SKM-1 (cell line): Measurements from ENCODE around the gene KIFC3.
"Not testable (repeated sequence)": the region's sequence is repeated elsewhere in the genome, so short reads cannot be mapped to it uniquely, and the experiment has no call there.

ENCODE experiments used
- DNase-seq: peaks from one replicate; lab custom pipeline; 2025; ENCODE audit not compliant: unreplicated experiment; lab: John Stamatoyannopoulos, UW

KIFC3 gene

DNA sequence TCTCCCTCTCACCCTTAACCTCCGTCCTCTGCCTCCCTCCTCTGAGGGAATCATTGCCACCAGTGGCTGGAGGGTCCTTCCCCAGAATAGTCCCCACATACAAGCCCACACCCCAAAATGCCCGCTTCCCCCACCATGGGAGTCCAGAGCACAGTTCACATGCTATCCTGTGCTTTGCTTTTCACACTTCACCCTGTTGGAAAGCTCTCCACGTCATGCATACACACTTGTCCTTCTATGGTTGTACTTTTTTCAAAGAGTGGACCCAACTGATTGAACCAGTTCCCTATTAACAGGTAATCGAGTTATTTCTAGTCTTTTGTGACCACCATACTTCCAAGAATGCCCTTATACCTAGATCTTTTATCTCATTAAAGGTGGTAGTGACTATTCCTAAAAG lies 23.8 kb upstream of the KIFC3 start:
- DNase-seq = no peak

DNA sequence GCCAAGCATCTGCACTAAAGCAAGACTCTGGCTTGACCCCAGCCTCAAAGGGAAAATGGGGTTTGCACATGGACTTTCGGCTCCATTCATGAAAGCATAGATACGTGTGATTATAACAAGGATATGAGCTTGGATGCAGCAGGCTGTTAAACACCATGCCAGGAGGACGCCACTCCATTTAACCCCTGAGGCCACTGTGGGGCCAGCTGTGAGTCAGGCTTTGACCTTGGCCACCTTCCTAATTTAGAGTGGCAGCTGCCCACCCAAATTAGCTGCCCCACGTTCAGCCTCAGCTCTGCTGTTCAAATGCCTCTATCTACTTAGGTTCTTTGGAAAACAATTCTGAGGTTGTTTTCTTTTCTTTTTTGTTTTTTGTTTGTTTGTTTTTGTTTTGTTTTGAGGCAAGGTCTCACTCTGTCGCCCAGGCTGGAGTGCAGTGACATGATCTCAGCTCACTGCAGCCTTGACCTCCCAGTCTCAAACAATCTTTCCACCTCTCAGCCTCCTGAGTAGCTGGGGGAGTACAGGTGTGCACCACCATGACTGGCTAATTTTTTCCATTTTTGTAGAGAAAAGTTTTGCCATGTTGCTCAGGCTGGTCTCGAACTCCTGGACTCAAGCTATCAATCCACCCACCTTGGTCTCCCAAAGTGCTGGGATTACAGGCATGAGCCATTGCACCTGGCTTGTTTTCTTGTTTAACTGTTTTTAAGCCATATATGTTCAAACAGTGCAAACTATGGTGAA lies 23.2 kb upstream of the KIFC3 start:
- no peak for DNase-seq

DNA sequence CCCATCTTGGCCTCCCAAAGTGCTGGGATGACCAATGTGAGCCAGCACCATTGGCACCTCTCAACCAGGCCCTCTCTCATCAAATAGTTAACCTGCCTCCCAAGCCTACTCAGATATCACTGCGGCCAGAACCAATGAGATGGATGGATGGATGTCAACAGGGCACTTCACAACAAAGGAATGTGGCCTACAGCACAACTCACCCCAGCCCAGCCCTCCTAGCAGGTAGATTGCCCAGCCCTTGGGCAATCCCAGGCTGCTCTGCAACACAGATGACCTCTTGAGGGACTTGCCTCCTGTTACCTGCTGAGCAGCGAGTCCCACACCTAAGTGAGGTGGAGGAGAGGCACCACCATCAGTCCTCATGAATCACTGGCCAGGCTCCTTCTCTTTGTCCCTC lies 22.6 kb upstream of the KIFC3 start:
- DNase-seq = no peak

DNA sequence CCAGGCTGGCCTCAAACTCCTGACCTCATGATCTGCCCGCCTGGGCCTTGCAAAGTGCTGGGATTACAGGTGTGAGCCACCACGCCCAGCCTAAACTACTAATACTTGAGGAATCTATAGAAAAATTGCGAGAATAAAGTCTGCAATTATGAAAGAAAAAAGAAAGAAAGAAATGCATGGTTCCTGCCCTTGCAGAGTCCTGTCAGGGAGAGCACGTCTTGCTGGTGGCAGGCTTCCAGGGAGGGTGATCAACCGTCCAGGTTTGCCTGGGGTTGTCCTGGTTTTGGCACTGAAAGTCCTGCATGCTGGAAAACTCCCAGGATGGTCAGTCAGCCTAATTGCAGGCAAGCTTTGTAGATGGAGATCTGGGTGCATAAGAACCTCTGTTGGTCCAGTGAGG lies 21.5 kb upstream of the KIFC3 start:
- DNase-seq = no peak

DNA sequence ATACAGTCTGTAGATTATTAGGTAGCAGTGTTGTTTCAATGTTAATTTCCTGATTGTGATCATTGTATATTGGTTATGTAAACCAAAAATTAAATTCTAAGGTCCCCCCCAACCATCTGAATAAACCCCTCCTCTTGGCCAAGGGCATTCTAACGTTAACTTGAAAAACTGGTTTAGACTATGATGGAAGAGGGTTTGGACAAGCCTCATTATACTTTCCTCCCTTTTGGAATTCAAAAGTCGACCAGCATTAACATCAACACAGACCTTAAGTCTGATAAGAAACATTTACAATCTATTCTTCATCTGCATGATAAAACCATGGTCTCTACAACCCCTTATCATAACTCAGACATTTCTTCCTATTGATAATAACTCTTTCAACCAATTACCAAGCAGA lies 20.6 kb upstream of the KIFC3 start:
- no peak for DNase-seq

DNA sequence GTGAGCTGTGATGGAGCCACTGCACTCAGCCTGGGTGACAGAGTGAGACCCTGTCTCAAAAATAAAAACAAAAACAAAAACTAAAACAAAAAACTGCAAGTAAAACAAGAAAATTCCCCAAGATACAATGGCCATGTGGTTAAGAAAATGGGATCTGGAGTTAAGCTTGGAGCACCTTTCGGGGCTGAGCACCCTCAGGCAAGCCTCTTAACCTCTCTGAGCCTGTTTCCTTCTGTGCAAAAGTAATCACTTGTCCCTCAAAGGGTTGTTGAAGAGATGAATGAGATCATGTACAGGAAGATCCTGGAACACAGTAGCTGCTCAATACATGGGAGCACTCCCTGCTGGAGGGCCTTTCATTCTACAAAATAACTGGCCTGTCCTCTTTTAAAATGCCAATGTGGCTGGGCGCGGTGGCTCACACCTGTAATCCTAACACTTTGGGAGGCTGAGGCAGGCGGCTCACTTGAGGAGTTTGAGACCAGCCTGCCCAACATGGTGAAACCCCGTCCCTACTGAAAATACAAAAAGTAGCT lies 19.8 kb upstream of the KIFC3 start:
- DNase-seq = no peak

DNA sequence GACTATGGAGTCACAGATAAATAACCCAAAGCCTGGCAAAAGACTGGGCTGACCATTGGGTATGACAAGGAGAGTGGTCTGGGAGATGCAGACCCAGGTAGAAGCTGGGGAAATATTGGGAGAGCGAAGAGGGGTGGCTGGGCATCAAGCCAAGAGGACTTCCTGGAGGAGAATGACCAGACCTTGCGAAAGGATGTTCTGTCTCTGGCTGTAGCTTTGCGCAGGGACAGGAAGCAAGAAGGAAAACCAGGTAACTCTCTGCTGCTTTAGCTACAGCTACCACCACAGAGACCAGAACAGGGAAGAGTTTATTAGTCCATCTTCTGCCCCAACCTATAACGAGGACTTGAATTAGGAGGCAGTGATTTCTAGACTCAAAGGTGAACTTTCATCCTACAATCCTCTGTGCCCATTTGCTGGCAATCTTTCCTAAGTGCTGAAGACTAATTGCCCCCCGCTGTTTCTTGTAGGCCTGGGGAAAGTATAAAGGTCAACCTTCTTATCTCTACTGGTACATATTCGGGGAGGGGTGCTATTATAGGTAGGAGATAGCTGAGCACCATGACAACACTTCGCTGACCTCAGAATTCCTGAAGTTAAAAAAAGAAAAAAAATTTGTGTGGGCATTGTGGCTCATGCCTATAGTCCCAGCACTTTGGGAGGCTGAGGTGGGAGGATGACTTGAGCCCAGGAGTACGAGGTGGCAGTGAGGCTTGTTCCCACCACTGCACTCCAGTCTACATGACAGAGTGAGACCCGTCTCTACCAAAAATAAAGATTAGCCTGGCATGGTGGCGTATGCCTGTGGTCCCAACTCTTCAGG lies 19.1 kb upstream of the KIFC3 start:
- peak; percentile 8 for DNase-seq

DNA sequence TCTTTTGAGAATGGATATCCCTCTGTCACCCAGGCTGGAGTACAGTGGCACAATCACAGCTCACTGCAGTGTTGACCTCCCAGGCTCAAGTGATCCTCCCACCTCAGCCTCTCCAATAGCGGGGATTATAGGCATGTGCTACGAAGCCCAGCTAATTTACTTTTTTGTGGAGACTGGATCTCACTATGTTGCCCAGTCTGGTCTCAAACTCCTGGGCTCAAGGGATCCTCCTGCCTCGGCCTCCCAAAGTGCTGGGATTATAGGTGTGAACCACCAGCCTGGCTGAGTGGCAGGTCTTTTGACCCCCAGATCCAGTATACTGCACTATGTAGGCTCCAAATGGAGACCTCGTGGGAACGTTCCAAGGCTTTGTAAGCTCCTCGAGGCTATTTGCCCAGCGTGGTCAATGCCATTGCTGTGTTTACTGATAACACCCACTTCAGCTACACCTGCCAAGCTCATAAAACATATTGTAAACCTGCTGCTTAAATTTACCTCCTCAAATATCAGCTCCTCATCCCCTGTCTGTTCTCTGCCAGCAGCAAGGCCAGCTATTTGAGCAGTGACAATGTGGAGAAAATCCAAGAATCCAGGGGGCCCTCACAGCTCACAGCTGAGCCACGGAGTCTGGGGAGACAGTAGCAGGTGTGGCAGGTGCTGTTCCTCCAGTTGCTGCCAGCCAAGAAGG lies 16.2 kb upstream of the KIFC3 start:
- DNase-seq = no peak

DNA sequence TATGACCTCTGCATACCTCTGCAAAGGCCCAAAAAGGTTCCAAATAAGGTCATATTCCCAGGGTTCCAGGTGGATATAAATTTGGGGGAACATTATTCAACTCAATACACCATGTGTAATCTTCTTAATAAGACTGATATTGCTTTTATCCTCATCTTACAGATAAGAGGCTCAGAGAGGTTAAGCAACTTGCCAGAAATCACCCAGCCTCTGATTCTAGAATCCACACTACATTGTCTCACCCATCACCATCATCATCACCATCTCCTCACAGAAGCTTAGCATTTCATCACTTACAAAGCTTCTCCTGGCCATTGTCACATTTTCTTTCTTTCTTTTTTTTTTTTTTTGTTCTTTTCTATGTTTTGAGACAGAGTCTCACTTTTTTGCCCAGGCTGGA lies 15.4 kb upstream of the KIFC3 start:
- DNase-seq = no peak

DNA sequence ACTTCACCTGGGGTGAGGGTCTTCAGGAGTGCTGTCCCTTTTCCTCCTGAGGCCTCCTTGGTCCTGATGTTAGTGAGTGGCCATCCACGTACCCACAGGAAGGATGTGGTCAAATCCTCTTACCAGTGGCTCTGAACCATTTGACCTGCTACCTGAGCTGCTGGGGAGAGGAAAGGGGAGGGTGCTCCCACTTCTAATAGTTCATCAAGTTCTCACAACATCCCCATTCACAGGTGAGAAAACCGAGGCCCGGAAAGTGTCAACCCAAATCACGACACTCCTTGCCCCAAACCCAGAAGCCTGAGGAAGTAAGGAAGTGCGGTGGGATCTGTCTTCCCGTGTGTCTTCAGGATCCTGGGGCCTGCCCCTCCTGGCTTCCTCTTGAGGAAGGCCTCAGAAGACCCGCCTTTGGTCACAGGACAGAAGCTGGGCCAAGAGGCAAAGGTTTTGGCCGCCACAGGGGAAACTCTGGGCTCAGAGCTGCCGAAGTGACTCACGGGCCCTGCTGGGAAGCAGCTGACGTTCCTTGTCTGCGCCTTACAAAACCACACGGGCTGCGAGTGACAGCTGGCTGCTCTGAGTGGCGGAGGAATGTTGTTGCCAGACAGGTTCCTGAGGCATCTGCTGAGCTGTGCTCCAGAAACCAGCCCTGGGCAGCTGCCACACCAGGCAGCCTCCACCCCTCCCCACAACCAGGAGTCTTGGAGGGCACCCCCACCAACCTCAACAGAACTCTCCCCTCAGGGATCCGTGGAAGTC lies 13.9 kb upstream of the KIFC3 start:
- peak; percentile 21 for DNase-seq

DNA sequence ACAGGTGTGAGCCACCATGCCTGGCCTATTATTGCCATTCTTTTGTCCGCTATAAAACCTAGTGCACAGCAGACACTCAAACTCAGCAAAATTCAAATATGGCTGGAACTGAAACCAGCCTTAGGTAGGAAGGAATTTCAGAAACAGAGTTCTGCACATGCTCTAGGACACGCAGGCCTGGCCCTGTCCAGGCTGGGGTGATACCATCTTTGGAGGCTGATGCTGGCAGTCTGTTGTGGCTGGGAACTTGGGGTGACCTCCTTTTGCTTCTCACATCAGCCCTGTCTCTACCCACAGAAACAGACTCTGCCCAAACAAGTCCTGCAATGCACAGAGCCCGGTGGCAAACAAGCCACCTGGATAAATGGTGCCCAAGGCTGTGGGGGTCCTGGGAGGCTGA lies 12.6 kb upstream of the KIFC3 start:
- no peak for DNase-seq

DNA sequence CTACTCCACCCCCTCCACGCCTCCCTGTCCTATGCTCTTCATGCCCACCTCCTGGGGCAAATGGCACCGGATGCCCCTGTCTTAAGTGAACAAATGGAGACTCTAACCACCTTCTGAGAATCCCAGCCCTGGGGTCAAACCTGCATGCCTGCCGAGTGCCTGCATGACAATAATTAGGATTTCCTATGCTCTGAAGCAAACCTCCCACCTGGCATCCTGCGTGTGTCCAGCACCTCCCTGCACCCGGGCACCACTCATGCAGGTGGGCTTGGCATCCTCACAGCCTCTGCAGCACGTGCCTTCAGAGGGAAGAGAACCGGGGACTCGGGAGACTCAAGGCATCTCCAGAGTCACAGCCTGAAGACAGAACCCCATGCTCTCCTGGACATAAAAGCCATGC lies 11.2 kb upstream of the KIFC3 start:
- DNase-seq = no peak

DNA sequence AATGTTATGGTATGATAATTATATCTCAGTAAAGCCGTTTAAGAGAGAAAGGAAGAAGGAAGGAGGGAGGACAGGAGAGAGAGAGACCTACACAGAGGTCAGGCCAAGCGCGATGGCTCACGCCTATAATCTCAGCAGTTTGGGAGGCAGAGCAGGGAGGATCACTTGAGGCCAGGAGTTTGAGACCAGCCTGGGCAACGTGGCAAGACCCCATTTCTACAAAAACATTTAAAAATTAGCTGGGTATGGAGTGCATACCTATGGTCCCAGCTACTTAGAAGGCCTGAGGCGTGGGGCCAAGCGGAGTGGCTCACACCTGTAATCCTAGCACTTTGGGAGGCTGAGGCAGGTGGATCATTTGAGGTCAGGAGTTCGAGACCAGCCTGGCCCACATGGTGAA lies 9.0 kb upstream of the KIFC3 start:
- not testable (repeated sequence) for DNase-seq

DNA sequence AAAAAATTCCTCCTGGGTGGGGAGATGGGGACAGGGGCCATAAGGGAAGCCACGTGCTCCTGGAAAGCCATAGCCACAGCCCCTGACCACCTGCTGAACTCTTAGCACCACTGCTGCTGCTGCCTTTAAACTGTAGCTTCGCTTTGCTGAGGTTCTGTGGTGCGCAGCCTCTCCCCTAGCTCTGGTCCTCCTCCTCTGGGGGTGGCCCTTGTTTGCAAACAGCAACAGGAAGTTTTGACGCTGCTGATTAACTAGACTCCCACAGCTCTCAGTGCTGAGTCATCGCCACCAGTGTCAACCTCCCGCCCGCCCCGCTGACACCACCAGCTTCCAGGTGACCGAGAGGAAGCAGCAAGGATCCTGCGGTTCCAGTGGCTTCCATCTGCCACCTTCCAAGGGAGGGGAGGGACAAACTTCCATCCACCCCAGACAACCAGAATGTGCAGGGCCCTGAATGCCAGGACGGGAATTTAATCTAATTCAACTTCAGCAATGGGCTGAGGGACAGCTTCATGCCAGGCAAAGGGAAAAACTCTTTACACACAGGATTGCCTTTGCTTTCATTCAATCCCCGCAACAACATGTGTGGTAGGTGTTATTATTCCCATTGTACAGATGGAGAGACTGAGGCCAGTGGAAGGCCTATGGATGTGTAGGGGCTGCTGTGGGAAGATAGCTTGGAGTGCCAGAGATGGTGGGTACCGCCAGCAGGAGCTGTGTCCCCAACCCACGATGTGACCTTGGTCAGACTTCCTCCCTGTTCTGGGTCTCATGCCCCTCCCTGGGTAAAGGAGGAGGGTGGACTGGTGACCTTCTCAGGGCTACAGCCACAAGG lies 8.1 kb upstream of the KIFC3 start:
- peak; percentile 59 for DNase-seq

DNA sequence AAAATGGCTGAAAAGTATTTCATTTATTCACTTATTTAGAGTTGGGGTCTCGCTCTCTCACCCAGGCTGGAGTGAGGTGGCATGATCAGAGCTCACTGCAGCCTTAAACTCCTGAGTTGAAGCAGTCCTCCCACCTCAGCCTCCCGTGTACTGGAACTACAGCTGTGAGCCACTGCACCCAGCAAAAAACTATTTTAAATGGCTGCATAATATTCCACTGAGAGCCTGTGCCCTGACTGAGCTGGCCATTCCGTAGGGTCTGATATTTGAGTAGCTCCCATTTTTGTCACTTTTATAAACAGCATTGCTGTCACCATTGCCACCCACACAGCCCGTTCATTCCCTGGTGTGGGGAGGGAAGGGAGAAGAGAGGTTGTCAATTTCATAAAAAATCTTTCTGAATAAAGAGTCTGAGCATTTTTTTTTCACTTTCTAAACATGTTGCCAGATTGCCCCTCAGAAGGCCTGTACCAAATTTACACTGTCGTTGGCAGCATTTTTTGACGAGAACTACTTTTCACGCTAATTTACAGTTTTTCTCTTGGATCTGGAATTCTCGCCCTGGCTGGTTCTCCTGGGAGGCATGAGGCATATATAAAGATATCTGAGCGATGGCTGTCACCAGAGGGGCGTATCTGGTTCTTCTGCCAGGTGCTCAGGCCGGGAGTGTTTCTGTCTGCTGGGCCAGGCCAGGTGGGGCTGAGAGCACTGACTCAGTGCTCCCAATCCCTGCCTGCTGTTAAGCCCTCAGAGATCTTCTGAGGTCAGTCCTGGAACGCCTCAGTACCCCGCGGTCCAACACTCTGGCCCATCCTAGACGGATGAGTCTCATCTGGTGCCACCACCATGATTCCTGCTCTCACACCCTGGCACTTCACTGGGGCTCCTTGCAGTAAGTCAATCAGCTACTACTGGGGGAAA lies 7.2 kb upstream of the KIFC3 start:
- DNase-seq = no peak

DNA sequence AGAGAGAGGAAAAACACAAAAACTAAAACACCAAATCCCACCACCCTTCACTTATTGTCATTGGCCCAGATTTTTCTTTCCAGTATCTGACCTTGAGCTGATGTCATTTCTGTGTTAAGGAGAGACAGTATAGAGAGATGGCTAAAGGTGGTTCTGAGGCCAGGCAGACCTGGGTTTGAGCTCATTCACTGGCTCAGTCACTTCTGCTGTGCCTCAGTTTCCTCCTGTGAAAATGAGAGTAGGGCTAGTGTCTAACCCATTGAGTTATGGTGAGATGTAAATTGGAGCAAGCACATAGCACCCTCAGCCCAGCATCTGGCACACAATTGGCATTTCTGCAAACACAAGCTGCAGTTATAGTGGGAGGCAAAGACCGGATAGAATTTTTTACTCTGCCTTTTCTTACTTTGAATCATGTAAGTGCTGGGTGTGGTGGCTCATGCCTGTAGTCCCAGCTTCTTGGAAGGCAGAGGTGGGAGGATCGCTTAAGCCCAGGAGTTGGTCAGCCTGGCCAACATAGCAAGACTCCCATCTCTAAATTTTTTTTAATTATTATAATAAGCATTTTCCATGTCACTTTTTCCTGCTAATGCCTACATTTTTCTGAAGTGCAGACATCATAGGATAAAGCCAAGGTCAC lies 6.4 kb upstream of the KIFC3 start:
- no peak for DNase-seq

DNA sequence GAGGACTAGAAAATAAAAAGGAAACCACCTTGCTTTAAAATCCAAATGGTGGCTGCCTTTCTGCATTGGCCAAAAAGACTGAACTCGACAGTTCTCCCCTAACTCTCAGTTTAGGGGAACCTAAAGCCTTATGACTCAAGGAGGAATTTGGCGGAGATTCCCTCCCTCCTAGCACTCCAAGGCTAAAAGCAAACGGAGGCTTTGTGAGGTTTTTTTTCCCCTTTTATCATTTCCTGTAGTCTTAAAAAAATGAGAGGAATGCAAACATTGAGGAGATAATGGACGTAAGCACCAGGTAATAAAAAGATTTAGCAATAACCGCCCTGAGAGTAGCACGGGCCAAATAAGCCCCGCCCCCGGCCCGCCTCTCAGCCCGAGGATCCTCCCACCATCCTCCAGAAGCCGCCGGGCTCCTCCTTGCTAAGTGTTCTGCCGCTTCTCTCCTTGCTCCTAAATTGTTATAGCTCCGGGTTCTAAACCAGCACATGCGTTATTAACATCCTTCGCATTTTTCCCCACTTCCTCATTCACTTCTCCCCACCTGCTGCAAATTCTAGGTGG lies 5.8 kb upstream of the KIFC3 start:
- DNase-seq = peak; percentile 76

DNA sequence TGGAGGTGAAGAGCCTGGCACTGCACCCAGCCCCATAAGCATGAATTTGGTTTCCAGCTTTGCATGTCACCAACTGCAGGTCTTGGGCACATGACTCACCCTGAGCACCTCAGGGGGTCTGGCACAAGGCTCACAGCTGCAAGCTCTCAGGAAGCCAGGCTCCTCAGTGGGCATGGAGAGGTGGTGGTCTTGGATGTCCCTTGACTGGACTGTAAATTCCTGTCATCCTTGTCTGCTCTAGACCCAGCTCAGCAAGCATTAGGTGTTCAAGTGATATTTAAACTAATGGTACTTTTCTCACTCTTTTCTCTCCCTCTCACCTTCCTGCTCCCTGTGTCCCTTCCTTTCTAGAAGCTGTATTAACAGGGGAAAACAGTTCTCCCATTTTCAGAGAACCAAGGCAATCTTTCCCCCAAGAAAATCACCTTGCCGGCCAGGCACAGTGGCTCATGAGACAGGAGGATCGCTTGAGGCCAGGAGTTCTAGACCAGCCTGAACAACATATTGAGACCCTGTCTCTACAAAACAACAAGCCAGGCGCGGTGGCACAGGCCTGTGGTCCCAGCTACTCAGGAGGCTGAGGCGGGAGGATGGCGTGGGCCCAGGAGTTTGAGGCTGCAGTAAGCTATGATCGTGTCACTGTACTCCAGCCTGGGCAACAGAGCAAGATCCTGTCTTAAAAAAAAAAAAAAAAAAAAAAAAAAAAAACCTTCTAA lies 5.1 kb upstream of the KIFC3 start:
- no peak for DNase-seq
